GM12878 (cell line): ENCODE data around the gene TNFRSF6B. TPM values are rescaled to one million over a fixed set of nuclear protein-coding genes. Genes with fewer than 3 reads are reported as not detected.

Source experiments
- ATAC-seq: fragments of 200-7000 bp; cut with Tn5 transposase; 3 replicates; pipeline ENCODE4 v1.9.1; 2020; ENCODE audit warnings: mild to moderate bottlenecking, moderate library complexity
- BruUV-seq: library from RNA; stranded (reverse); fragments of 400-500 nt; replicated peaks from 2 replicates; lab custom pipeline; 2021; lab: Mats Ljungman, UMichigan
- CTCF ChIA-PET: fragments of 300-600 bp; sonication (Branson Sonifier 250); formaldehyde crosslinking; extraction: SDS; loops from one replicate; lab custom pipeline; 2021; ENCODE audit warnings: inconsistent platforms; lab: Yijun Ruan, JAX
- POLR2A ChIA-PET: fragments of 350-600 bp; formaldehyde crosslinking; extraction: SDS; loops from one replicate; lab custom pipeline; 2021; ENCODE audit warnings: inconsistent platforms; lab: Charles Lee
- RAD21 ChIA-PET: fragments of 300-600 bp; sonication (Branson Sonifier 250); formaldehyde crosslinking; loops from one replicate; lab custom pipeline; 2023; ENCODE audit warnings: antibody characterized with exemption; ENCODE audit not compliant: unreplicated experiment; lab: Charles Lee
- SMC1A ChIA-PET: fragments of 300-600 bp; sonication (Branson Sonifier 250); formaldehyde crosslinking; loops from one replicate; lab custom pipeline; 2023; ENCODE audit not compliant: unreplicated experiment, uncharacterized antibody; lab: Charles Lee
- DNase-seq: peaks from one replicate; pipeline ENCODE4 v3.0.0-alpha.2; 2011; ENCODE audit warnings: low read depth, low spot score
- FAIRE-seq: peaks from 3 replicates; lab custom pipeline; 2011; peaks lifted over from hg19 to GRCh38; lab: Jason Lieb, UNC
- H2AFZ ChIP-seq: 2 replicates; pipeline ENCODE4 v1.6.0; 2011; ENCODE audit warnings: low read depth, low read length, control low read depth; ENCODE audit not compliant: control insufficient read depth
- H3K27ac ChIP-seq: 2 replicates; pipeline ENCODE4 v1.5.1; 2011; ENCODE audit warnings: control low read depth; ENCODE audit not compliant: control insufficient read depth, insufficient read depth
- H3K27me3 ChIP-seq, 2 experiments: replicated peaks in 1 of 2; 2 replicates each; pipeline versions ENCODE4 v1.6.0 to v1.6.1; 2011; ENCODE audit warnings: low read length in 1 of 2; ENCODE audit not compliant: control insufficient read depth in 2 of 2, insufficient read depth in 2 of 2
- H3K36me3 ChIP-seq, 2 experiments: 2 replicates each; pipeline ENCODE4 v1.5.1; 2011; ENCODE audit warnings: low read length in 1 of 2; ENCODE audit not compliant: control insufficient read depth in 2 of 2, insufficient read depth in 2 of 2
- H3K4me1 ChIP-seq: 2 replicates; pipeline ENCODE4 v1.6.1; 2011; ENCODE audit warnings: mild to moderate bottlenecking, low read length, moderate library complexity, mixed read lengths; ENCODE audit not compliant: control insufficient read depth, insufficient read depth
- H3K4me2 ChIP-seq: 2 replicates; pipeline ENCODE4 v1.6.0; 2011; ENCODE audit warnings: control low read depth; ENCODE audit not compliant: control insufficient read depth, insufficient read depth
- H3K4me3 ChIP-seq: fragments of 200-600 bp; sonication (generic); 2 replicates; pipeline ENCODE4 v1.5.1; 2016
- H3K79me2 ChIP-seq: 2 replicates; pipeline ENCODE4 v1.6.0; 2011; ENCODE audit warnings: low read length; ENCODE audit not compliant: control insufficient read depth, insufficient read depth
- H3K9ac ChIP-seq: 2 replicates; pipeline ENCODE4 v1.8.0; 2011; ENCODE audit warnings: low read length, control low read depth, mixed read lengths; ENCODE audit not compliant: control insufficient read depth, insufficient read depth
- H3K9me3 ChIP-seq: replicated peaks from 3 replicates; pipeline ENCODE4 v1.5.1; 2011; ENCODE audit warnings: mild to moderate bottlenecking, low read length; ENCODE audit not compliant: control insufficient read depth, insufficient read depth
- H4K20me1 ChIP-seq: 2 replicates; pipeline ENCODE4 v1.6.0; 2011; ENCODE audit not compliant: control insufficient read depth, insufficient read depth
- BCL11A ChIP-seq: IDR thresholded peaks from 2 replicates; pipeline ENCODE4 v1.6.1; 2011; ENCODE audit warnings: low read depth, low read length
- CEBPB ChIP-seq, 2 experiments: fragments of 150-350 bp in 1 of 2; IDR thresholded peaks; 2 replicates each; pipeline ENCODE4 v1.6.1; 2012 to 2014; ENCODE audit warnings: low read depth in 2 of 2, low read length in 2 of 2, borderline replicate concordance in 1 of 2, inconsistent platforms in 1 of 2
- EED ChIP-seq: sonication (generic); IDR thresholded peaks from 2 replicates; pipeline ENCODE4 v1.6.1; 2016; ENCODE audit warnings: antibody characterized with exemption, low read depth
- HDAC2 ChIP-seq: fragments of 200-600 bp; sonication (generic); IDR thresholded peaks from 2 replicates; pipeline ENCODE4 v1.6.1; 2017
- JUND ChIP-seq: IDR thresholded peaks from 2 replicates; pipeline ENCODE4 v1.6.1; 2012; ENCODE audit warnings: low read depth, mild to moderate bottlenecking, low read length, improper control_type of control experiment, moderate library complexity
- LARP7 ChIP-seq: fragments of 450-650 bp; IDR thresholded peaks from 2 replicates; pipeline ENCODE4 v1.6.1; 2017; ENCODE audit warnings: mild to moderate bottlenecking
- MEF2A ChIP-seq: IDR thresholded peaks from 2 replicates; pipeline ENCODE4 v1.6.1; 2011; ENCODE audit warnings: low read depth, mild to moderate bottlenecking, low read length, moderate library complexity; ENCODE audit not compliant: insufficient read depth
- POLR2A ChIP-seq: IDR thresholded peaks from 2 replicates; pipeline ENCODE4 v1.6.1; 2011; ENCODE audit warnings: low read depth, mild to moderate bottlenecking, low read length
- POLR2AphosphoS5 ChIP-seq: IDR thresholded peaks from 2 replicates; pipeline ENCODE4 v1.6.1; 2011; ENCODE audit warnings: mild to moderate bottlenecking, low read length, inconsistent platforms
- SIN3A ChIP-seq: IDR thresholded peaks from 2 replicates; pipeline ENCODE4 v1.6.1; 2012; ENCODE audit warnings: low read depth, low read length, improper control_type of control experiment
- SMAD1 ChIP-seq: fragments of 450-650 bp; IDR thresholded peaks from 2 replicates; pipeline ENCODE4 v1.6.1; 2018; ENCODE audit warnings: mild to moderate bottlenecking, low read depth; ENCODE audit not compliant: partially characterized antibody
- SMAD5 ChIP-seq: IDR thresholded peaks from 2 replicates; pipeline ENCODE4 v1.6.1; 2016; ENCODE audit warnings: antibody characterized with exemption, low read depth
- SP1 ChIP-seq: IDR thresholded peaks from one replicate; pipeline ENCODE4 v1.6.1; 2011; ENCODE audit warnings: low read depth, low read length
- WGBS: methylation state at CpG from one replicate; pipeline ENCODE4 v1.1.6; 2016; ENCODE audit warnings: low lambda C conversion rate; ENCODE audit not compliant: insufficient replicate concordance, insufficient coverage; ENCODE audit errors: missing lambda C conversion rate; 5-methylcytosine and 5-hydroxymethylcytosine counted together
- in situ Hi-C: fragments of 300-500 bp; cut with MboI; formaldehyde crosslinking; loops from 9 replicates; pipeline ENCODE4 v1.14.3; 2018; ENCODE audit warnings: mixed read lengths
- intact Hi-C: fragments of 100-400 bp; cut with micrococcal nuclease; formaldehyde crosslinking; loops from one replicate; pipeline ENCODE4 v1.14.2; 2022; ENCODE audit not compliant: unreplicated experiment
- polyA plus RNA-seq, 11 experiments: library from polyadenylated mRNA; depleted of rRNA in 4 of 11; unstranded in 6 of 11; stranded (reverse) in 5 of 11; fragments of >200 nt; fragmentation: Nextera tagmentation in 4 of 11; fragmentation: Illumina TruSeq in 1 of 11; extraction: Ambion mirVana in 4 of 11; extraction: Trizol in 1 of 11; gene quantifications; 1 replicate in 1 of 11; 2 replicates in 10 of 11; pipeline versions ENCODE4 v1.2.1 to v1.2.3, GENCODE V29; 2011 to 2016; ENCODE audit warnings: inconsistent platforms in 2 of 11, missing spikeins in 2 of 11, low read depth in 1 of 11
- total RNA-seq, 4 experiments: library from RNA; depleted of rRNA in 3 of 4; stranded (reverse); fragments of >200 nt in 3 of 4; fragmentation: Illumina TruSeq in 1 of 4; extraction: Trizol in 1 of 4; gene quantifications; 2 replicates each; pipeline versions ENCODE4 v1.2.1 to v1.2.3, GENCODE V29; 2013 to 2021
- TF ChIP-seq, protein P1 (sequence below): fragments of 450-650 bp; IDR thresholded peaks from 2 replicates; pipeline ENCODE4 v1.6.1; 2017; ENCODE audit warnings: mild to moderate bottlenecking
- TF ChIP-seq, protein P2 (sequence below): IDR thresholded peaks from 2 replicates; pipeline ENCODE4 v1.6.1; 2011; ENCODE audit warnings: borderline replicate concordance, low read depth, mild to moderate bottlenecking, moderate library complexity, mixed read lengths, low read length; ENCODE audit not compliant: insufficient read depth; ENCODE audit errors: extremely low read length

Gene TNFRSF6B
- total and polyA plus RNA-seq, 10 of the 15 experiments (the other 5 are each of a cell fraction or from before 2014, with no cell fraction given), result 0.67 to 2.2 (median 1.8) TPM; not detected in 7

DNA sequence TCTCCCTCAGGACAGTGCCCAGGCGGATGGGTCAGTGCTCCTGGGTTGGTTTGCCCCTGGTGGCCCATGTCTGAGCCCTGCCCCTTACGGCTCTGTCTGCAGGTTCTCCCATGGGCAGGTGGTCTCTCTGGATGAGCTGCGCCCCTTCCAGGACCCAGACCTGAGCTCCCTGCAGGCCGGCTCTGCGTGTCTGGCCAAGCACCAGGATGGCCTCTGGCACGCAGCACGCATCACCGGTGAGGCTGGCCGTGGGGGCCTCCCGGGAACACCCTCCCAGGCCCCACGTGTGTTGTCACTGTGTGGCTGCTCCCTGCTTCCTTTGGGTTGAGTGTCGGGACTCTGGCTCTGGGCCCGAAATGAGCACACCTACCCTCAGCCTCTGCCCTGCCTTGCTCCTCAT lies 36.7 kb downstream of the TNFRSF6B start:
- peaks cover 11 to 27% of the 10 kb centered on the region in 2 experiments; a peak in 3 of 4 replicates for H3K36me3 ChIP-seq
- CTCF ChIA-PET, result interaction anchor here (1.5 kb wide), 1 partner anchor 25 kb away, joined by 4 read pairs; the partner anchor contains the start of genes ARFRP1 and ZGPAT
- DNase-seq (no peak), FAIRE-seq (no peak), ATAC-seq (no peak)
- SMC1A ChIA-PET, result no interaction called here
- H3K9me3 ChIP-seq, result 0 out of 3 replicates have a peak, but pooled peaks cover 1% of the 10 kb centered on the region
- RAD21 ChIA-PET, result interaction anchor here (1.2 kb wide), 1 partner anchor 35 kb away, joined by 3 read pairs; no protein-coding TSS in a partner anchor
- H3K79me2 ChIP-seq, result peaks cover 28% of the 10 kb centered on the region
- intact Hi-C loops (no loop called here), in situ Hi-C loops (no loop called here)
- H3K27me3 ChIP-seq, result no peaks in the 10 kb centered on the region
- TF ChIP-seq BCL11A (no peak), SMAD1 (no peak), CEBPB (IDR thresholded peaks at IDR 0.05; ENCODE audit: borderline replicate concordance in 1 of 2, low read depth in 2 of 2, low read length in 2 of 2) (no peak), POLR2A (no peak), SMAD5 (no peak), HDAC2 (no peak), LARP7 (no peak), EED (no peak), SIN3A (no peak), POLR2AphosphoS5 (no peak), JUND (no peak), SP1 (no peak), MEF2A (no peak)
- TF ChIP-seq, protein P1, sequence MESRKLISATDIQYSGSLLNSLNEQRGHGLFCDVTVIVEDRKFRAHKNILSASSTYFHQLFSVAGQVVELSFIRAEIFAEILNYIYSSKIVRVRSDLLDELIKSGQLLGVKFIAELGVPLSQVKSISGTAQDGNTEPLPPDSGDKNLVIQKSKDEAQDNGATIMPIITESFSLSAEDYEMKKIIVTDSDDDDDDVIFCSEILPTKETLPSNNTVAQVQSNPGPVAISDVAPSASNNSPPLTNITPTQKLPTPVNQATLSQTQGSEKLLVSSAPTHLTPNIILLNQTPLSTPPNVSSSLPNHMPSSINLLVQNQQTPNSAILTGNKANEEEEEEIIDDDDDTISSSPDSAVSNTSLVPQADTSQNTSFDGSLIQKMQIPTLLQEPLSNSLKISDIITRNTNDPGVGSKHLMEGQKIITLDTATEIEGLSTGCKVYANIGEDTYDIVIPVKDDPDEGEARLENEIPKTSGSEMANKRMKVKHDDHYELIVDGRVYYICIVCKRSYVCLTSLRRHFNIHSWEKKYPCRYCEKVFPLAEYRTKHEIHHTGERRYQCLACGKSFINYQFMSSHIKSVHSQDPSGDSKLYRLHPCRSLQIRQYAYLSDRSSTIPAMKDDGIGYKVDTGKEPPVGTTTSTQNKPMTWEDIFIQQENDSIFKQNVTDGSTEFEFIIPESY, result no peak
- TF ChIP-seq, protein P2, sequence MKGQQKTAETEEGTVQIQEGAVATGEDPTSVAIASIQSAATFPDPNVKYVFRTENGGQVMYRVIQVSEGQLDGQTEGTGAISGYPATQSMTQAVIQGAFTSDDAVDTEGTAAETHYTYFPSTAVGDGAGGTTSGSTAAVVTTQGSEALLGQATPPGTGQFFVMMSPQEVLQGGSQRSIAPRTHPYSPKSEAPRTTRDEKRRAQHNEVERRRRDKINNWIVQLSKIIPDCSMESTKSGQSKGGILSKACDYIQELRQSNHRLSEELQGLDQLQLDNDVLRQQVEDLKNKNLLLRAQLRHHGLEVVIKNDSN, result no peak
- POLR2A ChIA-PET, result no interaction called here
- H2AFZ ChIP-seq, result no peak overlapping the region
- H3K9ac ChIP-seq, result no peak overlapping the region
- peaks cover 53% of the 10 kb centered on the region for H3K4me1 ChIP-seq
- no TSS peak for BruUV-seq
- no peak overlapping the region for H3K4me3 ChIP-seq
- no peaks in the 10 kb centered on the region for H4K20me1 ChIP-seq
- H3K4me2 ChIP-seq, result no peak overlapping the region
- H3K27ac ChIP-seq, result no peak overlapping the region
- 100% methylated on average over 13 of the region's 13 CpGs for WGBS
